IPS-15b (cell line): ENCODE data around the gene CACNA1B.

Experiments used
- H3K27me3 ChIP-seq: one replicate; pipeline ENCODE4 v1.6.1; 2013; ENCODE audit warnings: low read length; ENCODE audit not compliant: control insufficient read depth, insufficient read depth
- H3K36me3 ChIP-seq: one replicate; pipeline ENCODE4 v1.6.1; 2013; ENCODE audit warnings: low read length; ENCODE audit not compliant: control insufficient read depth, insufficient read depth
- H3K4me1 ChIP-seq: one replicate; pipeline ENCODE4 v1.6.1; 2013; ENCODE audit warnings: mild to moderate bottlenecking, low read length; ENCODE audit not compliant: control insufficient read depth, insufficient read depth
- H3K4me3 ChIP-seq: one replicate; pipeline ENCODE4 v1.5.1; 2013; ENCODE audit warnings: low read depth, low read length
- H3K9ac ChIP-seq: one replicate; pipeline ENCODE4 v1.6.1; 2013; ENCODE audit warnings: low read depth, mild to moderate bottlenecking, low read length
- H3K9me3 ChIP-seq: one replicate; pipeline ENCODE4 v1.6.1; 2013; ENCODE audit warnings: mild to moderate bottlenecking, low read length; ENCODE audit not compliant: control insufficient read depth, insufficient read depth

Gene CACNA1B

DNA sequence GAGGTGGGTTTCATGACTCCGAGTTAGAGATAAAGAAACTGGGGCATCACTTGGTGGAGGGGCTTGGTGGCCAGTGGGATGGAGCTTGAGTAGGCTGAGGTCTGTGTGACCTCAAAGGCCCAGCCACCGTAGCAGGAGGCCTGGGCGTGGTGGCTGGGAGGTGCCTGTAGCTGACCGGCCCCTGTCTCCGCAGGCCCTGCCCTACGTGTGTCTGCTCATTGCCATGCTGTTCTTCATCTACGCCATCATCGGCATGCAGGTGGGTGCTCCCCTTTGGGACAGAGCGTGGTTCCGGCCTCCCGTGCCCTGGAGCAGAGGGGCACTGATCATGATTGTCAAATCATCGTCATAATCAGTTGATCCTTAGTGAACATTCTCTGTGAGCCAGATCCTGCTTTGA is 196.2 kb downstream of the CACNA1B start:
- H3K9me3 ChIP-seq: no peaks in the 10 kb centered on the region
- peaks cover 6% of the 10 kb centered on the region for H3K36me3 ChIP-seq
- H3K9ac ChIP-seq: no peak overlapping the region
- H3K4me1 ChIP-seq: peaks cover 20% of the 10 kb centered on the region
- H3K4me3 ChIP-seq: no peak overlapping the region
- H3K27me3 ChIP-seq: no peaks in the 10 kb centered on the region

DNA sequence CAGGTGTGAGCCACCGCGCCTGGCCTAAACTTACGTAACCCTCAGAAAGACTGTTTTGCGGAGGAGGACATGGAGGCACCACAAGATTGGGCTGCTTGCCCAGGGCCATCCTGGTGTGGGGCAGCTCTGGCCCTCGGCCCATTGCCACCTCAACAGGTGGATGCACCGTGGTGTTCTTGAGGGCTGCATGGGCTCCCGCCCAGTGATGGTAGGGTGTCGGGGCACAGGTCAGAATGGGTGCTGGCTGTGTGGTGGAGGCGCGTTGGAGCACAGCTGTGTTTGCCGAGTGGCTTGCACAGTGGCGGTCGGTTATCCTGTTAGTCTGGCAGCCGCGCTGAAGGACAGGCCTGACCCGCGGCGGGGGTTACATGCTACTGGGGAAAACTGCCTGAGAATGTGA is 196.9 kb downstream of the CACNA1B start:
- H3K27me3 ChIP-seq: no peaks in the 10 kb centered on the region

DNA sequence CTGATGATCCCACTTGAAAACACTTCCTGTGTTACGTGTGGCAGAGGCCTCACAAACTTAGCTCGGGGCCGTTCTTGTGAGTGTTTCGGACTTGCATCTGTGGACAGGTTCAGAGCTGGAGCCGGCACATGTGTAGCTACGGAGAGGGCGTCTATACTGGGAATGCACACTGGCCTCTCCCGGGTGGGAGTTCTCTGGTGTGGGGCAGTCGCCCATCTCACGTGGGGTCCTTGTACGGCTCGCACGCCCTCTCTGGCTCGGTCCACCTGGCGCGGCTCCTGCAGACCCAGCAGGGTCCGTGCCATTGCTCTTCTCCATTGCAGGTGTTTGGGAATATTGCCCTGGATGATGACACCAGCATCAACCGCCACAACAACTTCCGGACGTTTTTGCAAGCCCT is 197.9 kb downstream of the CACNA1B start:
- Histone ChIP-seq H3K27me3 (no peaks in the 10 kb centered on the region), H3K9me3 (no peaks in the 10 kb centered on the region), H3K36me3 (peaks cover 6% of the 10 kb centered on the region), H3K4me3 (no peak overlapping the region), H3K9ac (no peak overlapping the region), H3K4me1 (peaks cover 5% of the 10 kb centered on the region)

More for the DNA sequence above, 196.9 kb downstream of the CACNA1B start:
- Histone ChIP-seq H3K4me1 (peaks cover 15% of the 10 kb centered on the region), H3K36me3 (peaks cover 6% of the 10 kb centered on the region), H3K9me3 (no peaks in the 10 kb centered on the region), H3K4me3 (no peak overlapping the region), H3K9ac (no peak overlapping the region)

DNA sequence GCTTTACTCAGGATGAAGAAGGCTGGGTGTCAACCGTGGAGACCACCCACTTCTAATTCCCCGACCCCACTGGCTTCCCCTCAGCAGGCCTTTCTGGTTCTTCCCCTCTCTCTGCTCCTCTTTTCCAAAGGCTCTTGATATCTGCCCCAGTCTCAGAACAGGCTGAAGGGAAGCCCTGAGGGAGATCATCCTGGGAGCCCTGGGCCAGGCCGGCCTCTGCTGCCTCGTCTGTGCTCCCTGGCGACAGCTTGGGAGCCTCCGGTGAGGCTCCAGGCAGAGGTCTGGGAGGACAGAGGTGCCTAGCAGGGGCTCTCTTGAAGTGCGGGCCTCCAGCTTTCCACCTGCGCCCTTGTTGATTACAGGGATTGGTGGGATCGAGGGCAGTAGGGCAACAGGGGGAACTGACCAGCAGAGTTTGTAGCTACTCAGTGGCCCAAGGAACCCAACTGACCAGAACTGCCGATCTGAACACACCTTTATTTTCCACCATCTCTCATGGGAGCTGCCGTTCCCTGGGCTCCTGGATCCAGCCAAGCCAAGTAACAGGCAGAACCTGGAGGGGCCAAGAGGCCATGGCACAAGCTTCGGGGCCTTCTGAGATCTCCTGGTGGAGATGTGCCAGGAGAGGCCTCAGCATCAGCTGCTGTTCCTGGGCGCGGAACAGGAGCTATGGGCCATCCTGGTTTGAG is 198.5 kb downstream of the CACNA1B start:
- no peak overlapping the region for H3K4me3 ChIP-seq
- peaks cover 6% of the 10 kb centered on the region for H3K36me3 ChIP-seq
- no peaks in the 10 kb centered on the region for H3K9me3 ChIP-seq
- H3K9ac ChIP-seq: no peak overlapping the region
- peaks cover 4% of the 10 kb centered on the region for H3K4me1 ChIP-seq
- H3K27me3 ChIP-seq: no peaks in the 10 kb centered on the region

DNA sequence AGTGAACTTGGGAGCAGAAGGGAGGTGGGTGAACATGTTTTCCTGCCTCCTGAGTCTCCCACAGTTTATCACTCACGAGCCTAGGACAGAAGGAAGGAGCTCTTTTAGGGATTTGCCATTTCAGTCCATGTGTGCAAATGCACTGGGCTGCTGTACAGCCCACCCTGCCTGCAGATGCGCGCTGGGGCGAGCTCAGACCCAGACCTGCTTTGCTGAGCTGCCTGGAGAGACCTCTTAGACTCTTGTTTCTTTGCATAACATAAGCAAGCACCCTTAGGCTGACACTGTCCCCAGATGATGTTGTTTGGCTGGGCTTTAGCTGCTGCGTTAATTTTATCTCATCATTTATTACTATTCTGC is 199.0 kb downstream of the CACNA1B start:
- Histone ChIP-seq H3K9me3 (no peaks in the 10 kb centered on the region), H3K4me3 (no peak overlapping the region), H3K36me3 (peaks cover 6% of the 10 kb centered on the region), H3K9ac (no peak overlapping the region), H3K27me3 (no peaks in the 10 kb centered on the region), H3K4me1 (peaks cover 4% of the 10 kb centered on the region)

DNA sequence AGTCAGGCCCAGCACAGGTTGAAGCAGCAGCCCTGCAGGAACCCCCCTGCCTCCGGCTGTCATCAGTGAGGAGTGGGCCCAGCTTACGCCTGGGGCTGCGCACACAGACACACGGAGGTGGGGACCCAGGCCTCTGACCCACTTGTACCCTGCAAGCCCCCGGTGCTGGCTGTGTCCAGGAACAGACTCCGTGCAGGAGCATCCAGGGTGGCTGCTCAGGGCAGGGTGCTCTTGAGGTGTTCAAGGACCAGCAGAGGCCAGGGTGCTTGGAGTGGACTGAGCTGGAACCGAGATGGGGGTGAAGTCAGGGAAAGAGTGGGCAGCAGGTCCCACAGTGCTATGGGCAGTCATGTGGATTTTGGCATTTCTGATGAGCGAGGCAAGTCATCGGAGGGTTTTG is 199.5 kb downstream of the CACNA1B start:
- Histone ChIP-seq H3K4me1 (peaks cover 4% of the 10 kb centered on the region), H3K27me3 (no peaks in the 10 kb centered on the region), H3K36me3 (peaks cover 6% of the 10 kb centered on the region), H3K9ac (no peak overlapping the region), H3K4me3 (no peak overlapping the region), H3K9me3 (no peaks in the 10 kb centered on the region)

DNA sequence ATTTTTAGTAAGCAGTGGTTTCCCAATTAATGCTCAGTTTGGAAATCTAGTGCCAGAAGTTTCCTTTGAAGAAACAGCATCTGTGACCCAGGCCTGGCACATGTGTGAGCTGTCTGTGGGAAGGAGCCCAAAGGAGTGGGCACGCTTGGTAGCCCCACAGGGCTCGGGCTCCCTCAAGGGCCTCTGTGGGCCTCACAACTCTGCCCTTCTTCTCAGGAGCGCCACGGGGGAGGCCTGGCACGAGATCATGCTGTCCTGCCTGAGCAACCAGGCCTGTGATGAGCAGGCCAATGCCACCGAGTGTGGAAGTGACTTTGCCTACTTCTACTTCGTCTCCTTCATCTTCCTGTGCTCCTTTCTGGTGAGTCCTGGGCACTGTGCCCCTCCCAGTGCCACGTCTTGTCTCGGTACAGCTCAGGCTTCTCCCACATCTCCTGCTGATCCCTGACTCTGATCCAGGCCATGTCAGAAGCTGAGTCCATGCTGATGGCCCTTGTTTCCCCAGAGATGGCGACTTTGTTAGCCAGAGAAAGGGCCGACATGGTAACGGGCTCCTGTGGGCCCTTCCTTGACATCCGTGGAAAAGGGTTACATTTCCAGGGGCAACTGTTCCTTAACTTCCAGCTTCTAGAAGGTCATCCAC is 200.4 kb downstream of the CACNA1B start:
- Histone ChIP-seq H3K4me3 (no peak overlapping the region), H3K9ac (no peak overlapping the region), H3K9me3 (no peaks in the 10 kb centered on the region), H3K4me1 (peaks cover 2% of the 10 kb centered on the region), H3K27me3 (no peaks in the 10 kb centered on the region), H3K36me3 (peaks cover 10% of the 10 kb centered on the region)

DNA sequence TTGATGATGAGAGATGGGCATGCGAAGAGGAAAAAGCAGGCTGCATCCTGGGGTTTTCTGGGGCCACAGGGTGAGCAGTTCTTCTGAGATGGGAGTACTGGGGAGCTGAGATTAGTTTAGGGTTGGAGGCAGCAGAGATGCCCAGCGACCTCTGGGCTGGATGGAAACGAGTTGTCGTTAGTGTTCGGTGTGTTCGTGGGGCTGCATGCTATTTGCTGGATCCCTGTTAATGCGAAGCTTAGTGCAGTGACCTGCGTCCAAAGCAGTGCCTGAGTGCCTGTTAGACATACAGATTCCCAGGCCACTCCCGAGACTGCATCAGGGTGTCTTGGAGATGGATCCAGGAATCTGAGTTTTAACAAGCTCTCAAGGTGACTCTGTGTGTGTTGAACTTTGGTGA is 201.3 kb downstream of the CACNA1B start:
- H3K4me1 ChIP-seq: no peaks in the 10 kb centered on the region
- H3K4me3 ChIP-seq: no peak overlapping the region
- peaks cover 14% of the 10 kb centered on the region for H3K36me3 ChIP-seq
- H3K9ac ChIP-seq: no peak overlapping the region
- H3K27me3 ChIP-seq: no peaks in the 10 kb centered on the region
- no peaks in the 10 kb centered on the region for H3K9me3 ChIP-seq

DNA sequence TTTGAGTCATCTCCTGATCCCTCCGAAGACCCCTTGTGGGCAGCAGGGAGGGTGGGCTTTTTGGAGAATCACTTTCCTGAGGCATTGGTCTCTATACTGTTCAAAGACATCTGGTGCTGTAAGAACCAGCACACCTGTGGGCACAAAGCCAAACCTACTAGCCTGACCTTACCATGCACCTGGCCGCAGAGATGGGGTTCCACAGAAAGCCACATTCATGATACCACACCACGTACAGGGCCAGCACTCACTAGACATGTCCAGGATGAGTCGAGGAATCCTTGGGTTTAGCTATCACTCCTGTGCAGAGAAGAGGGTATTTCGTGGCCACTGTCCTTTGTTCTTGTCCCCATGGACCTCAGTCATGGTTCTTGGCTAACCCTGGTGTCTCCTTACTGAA is 203.4 kb downstream of the CACNA1B start:
- no peak overlapping the region for H3K4me3 ChIP-seq
- no peaks in the 10 kb centered on the region for H3K4me1 ChIP-seq
- H3K36me3 ChIP-seq: peaks cover 15% of the 10 kb centered on the region
- no peaks in the 10 kb centered on the region for H3K27me3 ChIP-seq
- peaks cover 4% of the 10 kb centered on the region for H3K9me3 ChIP-seq
- H3K9ac ChIP-seq: no peak overlapping the region

DNA sequence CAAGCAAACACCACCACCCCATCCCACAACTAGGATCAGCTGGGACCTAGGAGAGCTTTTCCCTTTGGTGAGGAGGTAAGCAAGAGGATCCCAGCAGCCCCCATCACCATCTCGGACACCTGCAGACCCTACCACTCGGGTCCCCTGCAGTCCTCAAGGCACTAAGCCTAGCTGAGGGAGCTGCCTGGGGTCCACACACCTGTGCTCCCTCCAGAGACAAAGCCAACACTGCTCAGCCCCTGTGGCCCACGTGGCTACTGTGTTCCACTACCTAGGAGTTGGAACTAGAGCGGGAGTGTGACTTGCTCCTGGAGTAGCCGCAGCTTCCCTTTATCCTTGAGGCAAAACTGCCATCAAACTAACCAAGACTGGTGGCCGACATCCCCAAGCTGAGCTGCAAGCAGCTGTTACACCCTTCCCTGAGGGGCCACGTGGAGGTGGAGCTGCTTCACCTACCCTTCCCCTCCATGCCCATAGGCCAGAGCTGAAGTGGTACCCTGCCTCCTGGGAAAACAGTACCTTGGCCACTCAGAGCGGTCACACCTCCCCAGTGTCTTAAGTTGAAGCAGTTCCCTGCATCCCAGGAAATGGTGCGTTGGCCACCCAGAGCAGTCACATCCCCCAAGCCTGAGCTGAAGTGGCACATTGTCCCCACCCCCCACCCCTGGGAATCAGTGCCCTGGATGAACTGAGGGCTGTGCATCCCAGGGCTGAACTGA is 205.5 kb downstream of the CACNA1B start:
- H3K36me3 ChIP-seq: peaks cover 14% of the 10 kb centered on the region
- H3K4me3 ChIP-seq: no peak overlapping the region
- peaks cover 4% of the 10 kb centered on the region for H3K9me3 ChIP-seq
- no peaks in the 10 kb centered on the region for H3K27me3 ChIP-seq
- H3K9ac ChIP-seq: no peak overlapping the region
- H3K4me1 ChIP-seq: no peaks in the 10 kb centered on the region

DNA sequence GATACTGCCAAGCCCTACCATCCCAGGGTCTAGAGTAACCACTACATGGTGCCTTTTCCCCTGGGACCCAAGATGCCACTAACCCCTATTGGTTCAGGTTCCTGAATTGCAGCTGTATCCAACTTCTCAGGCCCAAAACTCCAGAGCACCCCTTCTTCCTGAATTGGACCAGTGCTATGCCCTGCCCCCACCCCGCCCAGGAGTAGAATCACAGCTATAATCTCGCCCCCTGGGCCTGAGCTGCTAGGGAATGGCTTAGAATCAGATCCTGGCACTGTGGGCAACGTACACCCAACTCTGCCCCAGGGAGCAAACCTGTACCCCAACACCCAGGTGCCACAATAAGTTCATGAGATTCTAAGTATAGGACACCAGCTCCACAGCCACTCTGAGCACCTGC is 206.3 kb downstream of the CACNA1B start:
- peaks cover 4% of the 10 kb centered on the region for H3K9me3 ChIP-seq
- H3K4me1 ChIP-seq: no peaks in the 10 kb centered on the region
- H3K9ac ChIP-seq: no peak overlapping the region
- peaks cover 11% of the 10 kb centered on the region for H3K36me3 ChIP-seq
- no peaks in the 10 kb centered on the region for H3K27me3 ChIP-seq
- no peak overlapping the region for H3K4me3 ChIP-seq

DNA sequence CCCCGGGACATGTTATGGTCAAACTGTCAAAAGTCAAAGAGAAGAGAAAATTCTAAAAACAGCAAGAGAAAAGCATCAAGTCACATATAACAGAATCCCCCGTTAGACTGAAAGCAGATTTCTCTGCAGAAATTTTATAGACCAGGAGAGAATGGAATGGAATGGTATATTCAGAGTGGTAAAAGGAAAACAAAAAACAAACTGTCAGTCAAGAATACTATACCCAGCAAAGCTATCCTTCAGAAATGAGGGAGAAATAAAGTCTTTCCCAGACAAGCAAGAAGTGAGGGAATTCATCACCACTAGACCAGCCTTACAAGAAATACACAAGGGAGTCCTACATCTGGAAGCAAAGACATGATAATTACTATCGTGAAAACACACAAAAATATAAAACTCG is 208.0 kb downstream of the CACNA1B start:
- H3K4me1 ChIP-seq: no peaks in the 10 kb centered on the region
- H3K4me3 ChIP-seq: no peak overlapping the region
- H3K27me3 ChIP-seq: no peaks in the 10 kb centered on the region
- no peak overlapping the region for H3K9ac ChIP-seq
- peaks cover 11% of the 10 kb centered on the region for H3K36me3 ChIP-seq
- peaks cover 4% of the 10 kb centered on the region for H3K9me3 ChIP-seq
